ENCODE measurements around the gene ZFAND3. TPM values are rescaled to one million over a fixed set of nuclear protein-coding genes. Genes with fewer than 3 reads are reported as not detected.

ZFAND3 gene
- 10 to 100 TPM; 26.2 to 66.4 (median 55.5) TPM for total RNA-seq

- no peaks in the 10 kb centered on the region for H3K27me3 ChIP-seq
- peak within 1 kb of the TSS; percentile 96 to 99 (median 98) for H3K27ac ChIP-seq
- ATAC-seq (ENCODE audit: low FRiP score in 2 of 2) (peak; percentile 97 to 99), DNase-seq (peak; percentile 94 to 99)
- 1 to 3% methylated on average over 29 to 41 of the region's 64 CpGs for WGBS, 2 donors
- H3K4me3 ChIP-seq = peak within 1 kb of the TSS; percentile 85 to 97 (median 88)
- TF ChIP-seq CTCF (IDR thresholded peaks at IDR 0.05) (peak in 3 of 6 experiments; percentile 13 to 19 (median 15)), EP300 (IDR thresholded peaks at IDR 0.05) (peak in 1 of 4 donors; percentile 29), POLR2AphosphoS5 (IDR thresholded peaks at IDR 0.05) (peak; percentile 10 to 66), POLR2A (IDR thresholded peaks at IDR 0.05) (no peak)
- H3K36me3 ChIP-seq = no peaks in the 10 kb centered on the region
- peaks cover 38 to 45% (median 41%) of the 10 kb centered on the region in 4 donors for H3K4me1 ChIP-seq
- H3K9me3 ChIP-seq = no peaks in the 10 kb centered on the region
These were observed at the start of gene ZFAND3 for GRCh38 chr6:37819177-37819801. ZFAND3 (plus strand) TSS chr6:37819727; CDS start chr6:37819946, 219 bp downstream.

- TF ChIP-seq EP300 (IDR thresholded peaks at IDR 0.05) = no peak
- no peaks in the 10 kb centered on the region for H3K9me3 ChIP-seq
- DNase-seq (no peak), ATAC-seq (ENCODE audit: low FRiP score in 2 of 2) (no peak)
- no peaks in the 10 kb centered on the region for H3K36me3 ChIP-seq
- no peak overlapping the region for H3K4me3 ChIP-seq
- WGBS, 2 donors = 94 to 95% methylated on average over 3 of the region's 3 CpGs
- H3K4me1 ChIP-seq = no peaks in the 10 kb centered on the region
- H3K27me3 ChIP-seq = no peaks in the 10 kb centered on the region
- no peak overlapping the region for H3K27ac ChIP-seq
These were observed 45.4 kb upstream of the ZFAND3 start for GRCh38 chr6:37774028-37774680.

GRCh38 chr6:37776566-37776965 lies 43.0 kb upstream of the ZFAND3 start:
- TF ChIP-seq CTCF (IDR thresholded peaks at IDR 0.05) = no peak
- TF ChIP-seq EP300 (IDR thresholded peaks at IDR 0.05) = no peak
- no peak for TF ChIP-seq POLR2AphosphoS5 (IDR thresholded peaks at IDR 0.05)
- TF ChIP-seq POLR2A (IDR thresholded peaks at IDR 0.05) = no peak
- no peaks in the 10 kb centered on the region for H3K4me1 ChIP-seq

GRCh38 chr6:37777272-37777834 lies 42.2 kb upstream of the ZFAND3 start:
- no peak overlapping the region for H3K4me3 ChIP-seq
- ATAC-seq (ENCODE audit: low FRiP score in 2 of 2) = no peak
- H3K4me1 ChIP-seq = no peaks in the 10 kb centered on the region
- no peaks in the 10 kb centered on the region for H3K9me3 ChIP-seq
- H3K27ac ChIP-seq = no peak overlapping the region
- H3K36me3 ChIP-seq = no peaks in the 10 kb centered on the region
- 61 to 70% methylated on average over 10 of the region's 10 CpGs for WGBS, 2 donors
- TF ChIP-seq EP300 (IDR thresholded peaks at IDR 0.05) (no peak), POLR2A (IDR thresholded peaks at IDR 0.05) (no peak), POLR2AphosphoS5 (IDR thresholded peaks at IDR 0.05) (no peak), CTCF (IDR thresholded peaks at IDR 0.05) (no peak)
- no peaks in the 10 kb centered on the region for H3K27me3 ChIP-seq
- no peak for DNase-seq

More at GRCh38 chr6:37776566-37776965, 43.0 kb upstream of the ZFAND3 start:
- no peaks in the 10 kb centered on the region for H3K27me3 ChIP-seq
- H3K4me3 ChIP-seq = no peak overlapping the region
- no peak for DNase-seq
- no peak overlapping the region for H3K27ac ChIP-seq
- 67 to 74% methylated on average over 9 of the region's 9 CpGs for WGBS, 2 donors
- ATAC-seq (ENCODE audit: low FRiP score in 2 of 2) = no peak
- no peaks in the 10 kb centered on the region for H3K9me3 ChIP-seq
- H3K36me3 ChIP-seq = no peaks in the 10 kb centered on the region

- no peaks in the 10 kb centered on the region for H3K9me3 ChIP-seq
- H3K27me3 ChIP-seq = no peaks in the 10 kb centered on the region
- DNase-seq (no peak), ATAC-seq (ENCODE audit: low FRiP score in 2 of 2) (no peak)
- TF ChIP-seq POLR2AphosphoS5 (IDR thresholded peaks at IDR 0.05) (no peak), POLR2A (IDR thresholded peaks at IDR 0.05) (no peak), EP300 (IDR thresholded peaks at IDR 0.05) (no peak), CTCF (IDR thresholded peaks at IDR 0.05) (no peak)
- peaks cover 5 to 14% (median 14%) of the 10 kb centered on the region in 4 donors for H3K4me1 ChIP-seq
- H3K36me3 ChIP-seq = no peaks in the 10 kb centered on the region
- WGBS, 2 donors = 75 to 86% methylated on average over 4 of the region's 4 CpGs
- no peak overlapping the region for H3K4me3 ChIP-seq
- H3K27ac ChIP-seq = no peak overlapping the region
These were observed 40.3 kb upstream of the ZFAND3 start for GRCh38 chr6:37779111-37779800.

Data from upper lobe of left lung (tissue), 6 donors.